Chondrocyte (in vitro differentiated cells): ENCODE data around the gene RTP3. TPM values are rescaled to one million over a fixed set of nuclear protein-coding genes. Genes with fewer than 3 reads are reported as not detected.

Experiments used
- DNase-seq: peaks from one replicate; pipeline ENCODE4 v3.0.0; 2021; ENCODE audit warnings: mixed read lengths, low spot score
- H3K27ac Mint-ChIP-seq: one replicate; pipeline ENCODE4 v1.8.0; 2021; ENCODE audit warnings: mild to moderate bottlenecking, moderate library complexity, mixed read lengths; ENCODE audit not compliant: unreplicated experiment
- H3K27me3 Mint-ChIP-seq: 2 replicates; pipeline ENCODE4 v1.8.0; 2021; ENCODE audit warnings: low read depth, mixed read lengths
- H3K36me3 Mint-ChIP-seq: 2 replicates; pipeline ENCODE4 v1.8.0; 2021; ENCODE audit warnings: low read depth, mixed read lengths
- H3K4me1 Mint-ChIP-seq: 2 replicates; pipeline ENCODE4 v1.8.0; 2021; ENCODE audit warnings: low read depth, mild to moderate bottlenecking, mixed read lengths
- H3K4me3 Mint-ChIP-seq: one replicate; pipeline ENCODE4 v1.8.0; 2021; ENCODE audit warnings: mild to moderate bottlenecking, moderate library complexity, mixed read lengths; ENCODE audit not compliant: unreplicated experiment
- H3K9me3 Mint-ChIP-seq: 2 replicates; pipeline ENCODE4 v1.8.0; 2021; ENCODE audit warnings: low read depth, mixed read lengths
- CTCF ChIP-seq: fragments of 200-600 bp; sonication (generic); IDR thresholded peaks from 2 replicates; pipeline ENCODE4 v1.5.0; 2021; ENCODE audit warnings: antibody characterized with exemption, mild to moderate bottlenecking, moderate library complexity
- total RNA-seq: library from RNA; stranded (reverse); gene quantifications from 3 replicates; pipeline ENCODE4 v1.2.1, GENCODE V29; 2021

Gene RTP3
- total RNA-seq, 1 donor from 2014 or later, result not detected

GRCh38 chr3:46482632-46483350 is 15.0 kb upstream of the RTP3 start:
- no peak overlapping the region for H3K4me3 Mint-ChIP-seq
- H3K4me1 Mint-ChIP-seq, result no peaks in the 10 kb centered on the region
- no peak for DNase-seq
- no peaks in the 10 kb centered on the region for H3K36me3 Mint-ChIP-seq
- no peak for TF ChIP-seq CTCF
- peaks cover 24% of the 10 kb centered on the region for H3K27me3 Mint-ChIP-seq
- no peaks in the 10 kb centered on the region for H3K9me3 Mint-ChIP-seq
- H3K27ac Mint-ChIP-seq, result no peak overlapping the region

GRCh38 chr3:46483825-46484224 is 14.0 kb upstream of the RTP3 start:
- no peak for DNase-seq
- no peak overlapping the region for H3K27ac Mint-ChIP-seq
- no peaks in the 10 kb centered on the region for H3K9me3 Mint-ChIP-seq
- peaks cover 15% of the 10 kb centered on the region for H3K27me3 Mint-ChIP-seq
- H3K36me3 Mint-ChIP-seq, result no peaks in the 10 kb centered on the region
- TF ChIP-seq CTCF, result no peak
- H3K4me3 Mint-ChIP-seq, result no peak overlapping the region
- peaks cover 4% of the 10 kb centered on the region for H3K4me1 Mint-ChIP-seq

GRCh38 chr3:46484388-46484787 is 13.4 kb upstream of the RTP3 start:
- Mint-ChIP-seq H3K36me3 (no peaks in the 10 kb centered on the region), H3K9me3 (no peaks in the 10 kb centered on the region), H3K27me3 (peaks cover 14% of the 10 kb centered on the region), H3K27ac (no peak overlapping the region), H3K4me1 (peaks cover 7% of the 10 kb centered on the region), H3K4me3 (no peak overlapping the region)
- DNase-seq, result no peak
- TF ChIP-seq CTCF, result no peak

- no peaks in the 10 kb centered on the region for H3K9me3 Mint-ChIP-seq
- H3K4me1 Mint-ChIP-seq, result peaks cover 7% of the 10 kb centered on the region
- H3K4me3 Mint-ChIP-seq, result no peak overlapping the region
- H3K27ac Mint-ChIP-seq, result no peak overlapping the region
- no peak for TF ChIP-seq CTCF
- no peak for DNase-seq
- H3K36me3 Mint-ChIP-seq, result no peaks in the 10 kb centered on the region
- peaks cover 11% of the 10 kb centered on the region for H3K27me3 Mint-ChIP-seq
Observed at GRCh38 chr3:46484911-46485778, 12.6 kb upstream of the RTP3 start.

- no peaks in the 10 kb centered on the region for H3K36me3 Mint-ChIP-seq
- H3K27ac Mint-ChIP-seq, result no peak overlapping the region
- H3K27me3 Mint-ChIP-seq, result peaks cover 4% of the 10 kb centered on the region
- H3K9me3 Mint-ChIP-seq, result no peaks in the 10 kb centered on the region
- no peak overlapping the region for H3K4me3 Mint-ChIP-seq
- peaks cover 7% of the 10 kb centered on the region for H3K4me1 Mint-ChIP-seq
- DNase-seq, result no peak
- no peak for TF ChIP-seq CTCF
Observed at GRCh38 chr3:46485779-46486175, 12.0 kb upstream of the RTP3 start.
